HepG2 (cell line): ENCODE measurements around the gene PHKB. TPM values are rescaled to one million over a fixed set of nuclear protein-coding genes. Genes with fewer than 3 reads are reported as not detected.

ENCODE experiments used
- ARID5B ChIP-seq: IDR thresholded peaks from 2 replicates; pipeline ENCODE4 v1.4.0; 2020; ENCODE audit warnings: mild to moderate bottlenecking, missing genetic modification reagents
- ATM ChIP-seq: fragments of 450-650 bp; IDR thresholded peaks from 2 replicates; pipeline ENCODE4 v1.7.1; 2017; ENCODE audit warnings: mild to moderate bottlenecking, borderline replicate concordance
- BCL6 ChIP-seq: IDR thresholded peaks from 2 replicates; pipeline ENCODE4 v1.6.1; 2016; ENCODE audit warnings: missing genetic modification reagents, missing compliant biosample characterization
- CEBPB ChIP-seq: IDR thresholded peaks from 2 replicates; pipeline ENCODE4 v1.6.1; 2011; ENCODE audit warnings: low read depth, low read length, improper control_type of control experiment, borderline replicate concordance
- CHD4 ChIP-seq: fragments of 200-600 bp; sonication (generic); IDR thresholded peaks from 2 replicates; pipeline ENCODE4 v1.7.0; 2017; ENCODE audit warnings: mild to moderate bottlenecking, low read length, borderline replicate concordance
- FOXA3 ChIP-seq: IDR thresholded peaks from 2 replicates; pipeline ENCODE4 v1.6.1; 2016; ENCODE audit warnings: missing genetic modification reagents, missing compliant biosample characterization
- HNF1B ChIP-seq: sonication (generic); formaldehyde crosslinking; IDR thresholded peaks from 2 replicates; pipeline ENCODE4 v1.5.1; 2020; ENCODE audit warnings: mild to moderate bottlenecking, moderate library complexity, missing genetic modification reagents
- HNF4G ChIP-seq, 2 experiments: sonication (generic) in 1 of 2; formaldehyde crosslinking in 1 of 2; IDR thresholded peaks; 2 replicates each; pipeline versions ENCODE4 v1.4.0 to v1.6.1; 2011 to 2020; ENCODE audit warnings: borderline replicate concordance in 2 of 2, low read depth in 2 of 2, mild to moderate bottlenecking in 2 of 2, low read length in 1 of 2, missing genetic modification reagents in 1 of 2, moderate library complexity in 1 of 2
- MIXL1 ChIP-seq: IDR thresholded peaks from 2 replicates; pipeline ENCODE4 v1.6.1; 2016
- MTERF4 ChIP-seq: sonication (generic); formaldehyde crosslinking; IDR thresholded peaks from 2 replicates; pipeline ENCODE4 v1.8.0; 2023; ENCODE audit warnings: mild to moderate bottlenecking, missing genetic modification reagents
- NCOA5 ChIP-seq: sonication (generic); formaldehyde crosslinking; IDR thresholded peaks from 2 replicates; pipeline ENCODE4 v1.4.0; 2020; ENCODE audit warnings: missing genetic modification reagents
- NR2F6 ChIP-seq, 2 experiments: IDR thresholded peaks; 2 replicates each; pipeline ENCODE4 v1.6.1; 2016; ENCODE audit warnings: antibody characterized with exemption in 1 of 2, mild to moderate bottlenecking in 1 of 2
- PAXIP1 ChIP-seq: sonication (generic); formaldehyde crosslinking; conservative IDR thresholded peaks from 2 replicates; pipeline ENCODE4 v1.4.0; 2020; ENCODE audit warnings: mild to moderate bottlenecking, missing genetic modification reagents, moderate library complexity
- SMC3 ChIP-seq: IDR thresholded peaks from 2 replicates; pipeline ENCODE4 v1.6.1; 2011; ENCODE audit warnings: low read length, improper control_type of control experiment
- SMYD3 ChIP-seq: sonication (generic); formaldehyde crosslinking; IDR thresholded peaks from 2 replicates; pipeline ENCODE4 v1.8.1; 2023; ENCODE audit warnings: mild to moderate bottlenecking, missing genetic modification reagents
- ZBTB2 ChIP-seq: sonication (generic); formaldehyde crosslinking; IDR thresholded peaks from 2 replicates; pipeline ENCODE4 v1.8.0; 2022; ENCODE audit warnings: low read depth, missing genetic modification reagents
- ZMYM4 ChIP-seq: sonication (generic); formaldehyde crosslinking; IDR thresholded peaks from 2 replicates; pipeline ENCODE4 v1.8.1; 2023; ENCODE audit warnings: mild to moderate bottlenecking, missing genetic modification reagents
- ZNF256 ChIP-seq: sonication (generic); formaldehyde crosslinking; conservative IDR thresholded peaks from 2 replicates; pipeline ENCODE4 v1.4.0; 2020; ENCODE audit warnings: missing genetic modification reagents
- ZNF343 ChIP-seq: sonication (generic); formaldehyde crosslinking; IDR thresholded peaks from 2 replicates; pipeline ENCODE4 v1.4.0; 2020; ENCODE audit warnings: mild to moderate bottlenecking, missing genetic modification reagents
- polyA plus RNA-seq, 8 experiments: library from polyadenylated mRNA; depleted of rRNA in 3 of 8; stranded (reverse) in 7 of 8; unstranded in 1 of 8; fragments of >200 nt; fragmentation: Illumina TruSeq in 4 of 8; extraction: Trizol in 4 of 8; gene quantifications; 2 replicates each; pipeline versions ENCODE4 v1.2.1 to v1.2.3, GENCODE V29; 2011 to 2016; ENCODE audit warnings: low read depth in 4 of 8, missing spikeins in 1 of 8, mixed read lengths in 1 of 8; ENCODE audit not compliant: insufficient read depth in 1 of 8
- total RNA-seq, 5 experiments: library from RNA; depleted of rRNA; stranded (reverse); fragments of >200 nt; fragmentation: Illumina TruSeq; extraction: Trizol; gene quantifications; 2 replicates each; pipeline ENCODE4 v1.2.3, GENCODE V29; 2016; ENCODE audit warnings: low read depth in 1 of 5

The PHKB gene
- total and polyA plus RNA-seq, 2 of the 13 experiments (the other 11 are each of a cell fraction or from before 2014, with no cell fraction given), result 66.0 to 80.8 TPM

GRCh38 chr16:47634126-47634525 lies 173.0 kb downstream of the PHKB start (continued):
- TF ChIP-seq CEBPB (peak; percentile 89), ZBTB2 (CRISPR knock-in tag) (no peak), SMYD3 (CRISPR knock-in tag) (no peak), ARID5B (CRISPR knock-in tag) (peak; percentile 98), PAXIP1 (CRISPR knock-in tag) (peak; percentile 80), CHD4 (peak; percentile 97; the same call in 1 of the 2 replicates), NR2F6 (IDR thresholded peaks at IDR 0.05) (peak; percentile 75; the same call in 1 of the 2 replicates), NR2F6 (CRISPR knock-in tag; IDR thresholded peaks at IDR 0.05) (peak; percentile 76; the same call in 1 of the 2 replicates), SMC3 (no peak), ATM (peak; percentile 44; the same call in 1 of the 2 replicates), ZNF256 (CRISPR knock-in tag) (no peak), ZNF343 (CRISPR knock-in tag) (no peak), BCL6 (CRISPR knock-in tag) (peak; percentile 73), HNF1B (CRISPR knock-in tag) (no peak), NCOA5 (CRISPR knock-in tag) (no peak), MIXL1 (CRISPR knock-in tag) (peak; percentile 91), HNF4G (IDR thresholded peaks at IDR 0.05; ENCODE audit: borderline replicate concordance, low read depth, low read length) (no peak), HNF4G (CRISPR knock-in tag; IDR thresholded peaks at IDR 0.05; ENCODE audit: borderline replicate concordance, low read depth) (no peak), MTERF4 (CRISPR knock-in tag) (no peak), FOXA3 (CRISPR knock-in tag) (peak; percentile 98), ZMYM4 (CRISPR knock-in tag) (peak; percentile 77)
